Stimulated activated CD8-positive, alpha-beta memory T cell treated with anti-CD3 and anti-CD28 coated beads, Interleukin-15, amount 100 ng/mL, for 48 hours (primary cell): ENCODE data around the gene EDNRA.

Experiments
- DNase-seq, 2 donors: peaks; one replicate each; pipeline ENCODE4 v3.0.0-alpha.2; 2020; ENCODE audit warnings: low read depth in 2 of 2

The EDNRA gene

GRCh38 chr4:147539959-147540358 lies 59.1 kb downstream of the EDNRA start:
- no peak for DNase-seq

GRCh38 chr4:147542229-147542990 lies 61.5 kb downstream of the EDNRA start:
- DNase-seq = no peak

- no peak for DNase-seq
Observed at GRCh38 chr4:147543034-147543433, 62.1 kb downstream of the EDNRA start.

- no peak for DNase-seq
Observed at GRCh38 chr4:147546349-147546748, 65.5 kb downstream of the EDNRA start.

GRCh38 chr4:147547314-147548056 lies 66.6 kb downstream of the EDNRA start:
- DNase-seq = no peak

GRCh38 chr4:147548256-147548655 lies 67.4 kb downstream of the EDNRA start:
- no peak for DNase-seq

- DNase-seq = no peak
Observed at GRCh38 chr4:147550626-147551246, 69.8 kb downstream of the EDNRA start.

- no peak for DNase-seq
Observed at GRCh38 chr4:147560625-147561024, 79.7 kb downstream of the EDNRA start.

- DNase-seq = no peak
Observed at GRCh38 chr4:147566762-147567161, 85.9 kb downstream of the EDNRA start.

GRCh38 chr4:147567276-147567675 lies 86.4 kb downstream of the EDNRA start:
- DNase-seq = no peak

GRCh38 chr4:147570616-147571015 lies 89.7 kb downstream of the EDNRA start:
- DNase-seq = no peak

GRCh38 chr4:147571036-147571770 lies 90.3 kb downstream of the EDNRA start:
- no peak for DNase-seq

GRCh38 chr4:147576084-147576483 lies 95.2 kb downstream of the EDNRA start:
- no peak for DNase-seq

- DNase-seq = no peak
Observed at GRCh38 chr4:147578051-147578476, 97.2 kb downstream of the EDNRA start.

- DNase-seq = no peak
Observed at GRCh38 chr4:147578593-147578992, 97.7 kb downstream of the EDNRA start.

- DNase-seq = no peak
Observed at GRCh38 chr4:147580396-147580795, 99.5 kb downstream of the EDNRA start.

- no peak for DNase-seq
Observed at GRCh38 chr4:147581606-147582350, 100.9 kb downstream of the EDNRA start.

GRCh38 chr4:147582386-147583060 lies 101.6 kb downstream of the EDNRA start:
- DNase-seq = no peak

- DNase-seq = no peak
Observed at GRCh38 chr4:147583876-147584275, 103.0 kb downstream of the EDNRA start.

- DNase-seq = no peak
Observed at GRCh38 chr4:147586032-147586431, 105.1 kb downstream of the EDNRA start.

- no peak for DNase-seq
Observed at GRCh38 chr4:147586637-147587036, 105.7 kb downstream of the EDNRA start.
